ENCODE data around the gene CPNE5.

The CPNE5 gene

GRCh38 chr6:36752187-36752885, 86.9 kb downstream of the CPNE5 start:
- no peak for TF ChIP-seq CTCF (IDR thresholded peaks at IDR 0.05)
- H3K9me3 ChIP-seq = peaks cover 5% of the 10 kb centered on the region
- no peaks in the 10 kb centered on the region for H3K36me3 ChIP-seq
- no peak overlapping the region for H3K27ac ChIP-seq
- H3K4me3 ChIP-seq (ENCODE audit: low read depth in 1 of 2, low read length in 1 of 2) = no peak overlapping the region
- H3K4me1 ChIP-seq (ENCODE audit: control insufficient read depth in 1 of 2, insufficient read depth in 1 of 2, low read depth in 1 of 2, low read length in 1 of 2) = peaks cover 7 to 8% of the 10 kb centered on the region in 2 experiments
- H3K27me3 ChIP-seq = no peaks in the 10 kb centered on the region

GRCh38 chr6:36751833-36752186, 87.4 kb downstream of the CPNE5 start:
- peaks cover 7 to 8% of the 10 kb centered on the region in 2 experiments for H3K4me1 ChIP-seq (ENCODE audit: control insufficient read depth in 1 of 2, insufficient read depth in 1 of 2, low read depth in 1 of 2, low read length in 1 of 2)
- H3K36me3 ChIP-seq = no peaks in the 10 kb centered on the region
- H3K27ac ChIP-seq = no peak overlapping the region
- H3K4me3 ChIP-seq (ENCODE audit: low read depth in 1 of 2, low read length in 1 of 2) = no peak overlapping the region
- peaks cover 5% of the 10 kb centered on the region for H3K9me3 ChIP-seq
- no peak for TF ChIP-seq CTCF (IDR thresholded peaks at IDR 0.05)
- peaks cover 3% of the 10 kb centered on the region for H3K27me3 ChIP-seq

GRCh38 chr6:36751091-36751490, 88.2 kb downstream of the CPNE5 start:
- H3K27me3 ChIP-seq = peaks cover 10% of the 10 kb centered on the region
- H3K36me3 ChIP-seq = no peaks in the 10 kb centered on the region
- H3K9me3 ChIP-seq = peaks cover 5% of the 10 kb centered on the region
- H3K4me3 ChIP-seq (ENCODE audit: low read depth in 1 of 2, low read length in 1 of 2) = no peak overlapping the region
- H3K27ac ChIP-seq = no peak overlapping the region
- peaks cover 7 to 8% of the 10 kb centered on the region in 2 experiments for H3K4me1 ChIP-seq (ENCODE audit: control insufficient read depth in 1 of 2, insufficient read depth in 1 of 2, low read depth in 1 of 2, low read length in 1 of 2)
- TF ChIP-seq CTCF (IDR thresholded peaks at IDR 0.05) = no peak

- H3K27ac ChIP-seq = no peak overlapping the region
- peaks cover 5% of the 10 kb centered on the region for H3K9me3 ChIP-seq
- no peaks in the 10 kb centered on the region for H3K36me3 ChIP-seq
- H3K4me3 ChIP-seq (ENCODE audit: low read depth in 1 of 2, low read length in 1 of 2) = no peak overlapping the region
- H3K27me3 ChIP-seq = peaks cover 10% of the 10 kb centered on the region
- no peaks in the 10 kb centered on the region for H3K4me1 ChIP-seq (ENCODE audit: control insufficient read depth in 1 of 2, insufficient read depth in 1 of 2, low read depth in 1 of 2, low read length in 1 of 2)
- no peak for TF ChIP-seq CTCF (IDR thresholded peaks at IDR 0.05)
Measured at GRCh38 chr6:36749829-36750489, 89.3 kb downstream of the CPNE5 start.

- no peak for TF ChIP-seq CTCF (IDR thresholded peaks at IDR 0.05)
- peaks cover 13% of the 10 kb centered on the region for H3K27me3 ChIP-seq
- H3K4me3 ChIP-seq (ENCODE audit: low read depth in 1 of 2, low read length in 1 of 2) = no peak overlapping the region
- no peak overlapping the region for H3K27ac ChIP-seq
- peaks cover 5% of the 10 kb centered on the region for H3K9me3 ChIP-seq
- H3K36me3 ChIP-seq = no peaks in the 10 kb centered on the region
- no peaks in the 10 kb centered on the region for H3K4me1 ChIP-seq (ENCODE audit: control insufficient read depth in 1 of 2, insufficient read depth in 1 of 2, low read depth in 1 of 2, low read length in 1 of 2)
Measured at GRCh38 chr6:36746251-36746650, 93.0 kb downstream of the CPNE5 start.

Data from neutrophil (primary cell).